NT2/D1 (cell line): ENCODE results near the gene TGFBR2.
"Not testable (repeated sequence)": the region's sequence is repeated elsewhere in the genome, so short reads cannot be mapped to it uniquely, and the experiment has no call there.

ENCODE experiments used
- DNase-seq: peaks from one replicate; pipeline ENCODE4 v3.0.0-alpha.2; 2011; ENCODE audit warnings: low read depth, low spot score
- H3K27me3 ChIP-seq: 2 replicates; pipeline ENCODE4 v1.6.0; 2011; ENCODE audit warnings: mild to moderate bottlenecking; ENCODE audit not compliant: insufficient read length, insufficient read depth
- H3K36me3 ChIP-seq: 2 replicates; pipeline ENCODE4 v1.6.1; 2011; ENCODE audit warnings: mild to moderate bottlenecking, low read length, mixed read lengths; ENCODE audit not compliant: insufficient read depth, insufficient read length
- H3K4me1 ChIP-seq: 2 replicates; pipeline ENCODE4 v1.5.1; 2011; ENCODE audit not compliant: insufficient read depth, insufficient read length
- H3K4me3 ChIP-seq: 2 replicates; pipeline ENCODE4 v1.5.1; 2011; ENCODE audit warnings: low read depth; ENCODE audit not compliant: insufficient read length
- H3K9ac ChIP-seq: 2 replicates; pipeline ENCODE4 v1.6.0; 2011; ENCODE audit warnings: low read depth; ENCODE audit not compliant: insufficient read length
- H3K9me3 ChIP-seq: 2 replicates; pipeline ENCODE4 v1.5.1; 2011; ENCODE audit warnings: mild to moderate bottlenecking, low read length; ENCODE audit not compliant: insufficient read depth
- SUZ12 ChIP-seq: IDR thresholded peaks from 2 replicates; pipeline ENCODE4 v1.6.1; 2011; ENCODE audit not compliant: insufficient read length, insufficient read depth; ENCODE audit errors: extremely low read depth
- YY1 ChIP-seq: IDR thresholded peaks from 2 replicates; pipeline ENCODE4 v1.6.1; 2011; ENCODE audit not compliant: insufficient read length, insufficient read depth
- ZNF274 ChIP-seq: IDR thresholded peaks from 2 replicates; pipeline ENCODE4 v1.6.1; 2011; ENCODE audit warnings: mild to moderate bottlenecking, low read depth, low read length

TGFBR2 gene

GRCh38 chr3:30620402-30621360 lies 14.3 kb downstream of the TGFBR2 start:
- Histone ChIP-seq H3K36me3 (no peaks in the 10 kb centered on the region), H3K9me3 (no peaks in the 10 kb centered on the region), H3K4me1 (no peaks in the 10 kb centered on the region), H3K9ac (no peak overlapping the region), H3K27me3 (no peaks in the 10 kb centered on the region), H3K4me3 (no peak overlapping the region)
- no peak for DNase-seq
- TF ChIP-seq ZNF274 (no peak), SUZ12 (no peak), YY1 (no peak)

- no peaks in the 10 kb centered on the region for H3K9me3 ChIP-seq
- H3K27me3 ChIP-seq, result no peaks in the 10 kb centered on the region
- H3K4me3 ChIP-seq, result no peak overlapping the region
- no peak for DNase-seq
- no peak for TF ChIP-seq ZNF274
- TF ChIP-seq SUZ12, result no peak
- no peak for TF ChIP-seq YY1
- peaks cover 3% of the 10 kb centered on the region for H3K36me3 ChIP-seq
- H3K9ac ChIP-seq, result no peak overlapping the region
- no peaks in the 10 kb centered on the region for H3K4me1 ChIP-seq
Measured at GRCh38 chr3:30621576-30621975, 15.2 kb downstream of the TGFBR2 start.

GRCh38 chr3:30622047-30622545 lies 15.7 kb downstream of the TGFBR2 start:
- peaks cover 3% of the 10 kb centered on the region for H3K36me3 ChIP-seq
- no peaks in the 10 kb centered on the region for H3K4me1 ChIP-seq
- H3K9me3 ChIP-seq, result no peaks in the 10 kb centered on the region
- H3K4me3 ChIP-seq, result no peak overlapping the region
- H3K9ac ChIP-seq, result no peak overlapping the region
- no peak for DNase-seq
- H3K27me3 ChIP-seq, result no peaks in the 10 kb centered on the region
- no peak for TF ChIP-seq SUZ12
- no peak for TF ChIP-seq ZNF274
- no peak for TF ChIP-seq YY1

GRCh38 chr3:30622790-30623189 lies 16.4 kb downstream of the TGFBR2 start:
- no peak for DNase-seq
- peaks cover 3% of the 10 kb centered on the region for H3K36me3 ChIP-seq
- H3K9ac ChIP-seq, result no peak overlapping the region
- H3K4me1 ChIP-seq, result no peaks in the 10 kb centered on the region
- no peaks in the 10 kb centered on the region for H3K27me3 ChIP-seq
- TF ChIP-seq SUZ12 (no peak), YY1 (no peak)
- no peaks in the 10 kb centered on the region for H3K9me3 ChIP-seq
- no peak overlapping the region for H3K4me3 ChIP-seq

GRCh38 chr3:30623351-30623750 lies 16.9 kb downstream of the TGFBR2 start:
- DNase-seq, result no peak
- H3K4me1 ChIP-seq, result no peaks in the 10 kb centered on the region
- peaks cover 3% of the 10 kb centered on the region for H3K36me3 ChIP-seq
- H3K9me3 ChIP-seq, result no peaks in the 10 kb centered on the region
- H3K27me3 ChIP-seq, result no peaks in the 10 kb centered on the region
- H3K9ac ChIP-seq, result no peak overlapping the region
- TF ChIP-seq ZNF274, result no peak
- TF ChIP-seq YY1, result no peak
- TF ChIP-seq SUZ12, result no peak
- no peak overlapping the region for H3K4me3 ChIP-seq

- H3K4me3 ChIP-seq, H3K9ac ChIP-seq, H3K36me3 ChIP-seq, H3K9me3 ChIP-seq, H3K4me1 ChIP-seq, DNase-seq, H3K27me3 ChIP-seq: not testable (repeated sequence)
Measured at GRCh38 chr3:30624480-30624879, 18.1 kb downstream of the TGFBR2 start.

- Histone ChIP-seq H3K4me1 (no peaks in the 10 kb centered on the region), H3K9ac (no peak overlapping the region), H3K4me3 (no peak overlapping the region), H3K9me3 (no peaks in the 10 kb centered on the region), H3K27me3 (no peaks in the 10 kb centered on the region), H3K36me3 (peaks cover 7% of the 10 kb centered on the region)
- TF ChIP-seq ZNF274 (no peak), YY1 (no peak), SUZ12 (no peak)
- DNase-seq, result no peak
Measured at GRCh38 chr3:30625541-30626438, 19.4 kb downstream of the TGFBR2 start.
